Activated effector memory CD4-positive, alpha-beta T cell treated with Interleukin-2 at 50 U/mL for 16 hours (primary cell): ENCODE measurements around the gene ZMYM3.
"Not testable (repeated sequence)": the region's sequence is repeated elsewhere in the genome, so short reads cannot be mapped to it uniquely, and the experiment has no call there.

Experiments used
- DNase-seq: peaks from one replicate; pipeline ENCODE4 v3.0.0-alpha.2; 2020

ZMYM3 gene

DNA sequence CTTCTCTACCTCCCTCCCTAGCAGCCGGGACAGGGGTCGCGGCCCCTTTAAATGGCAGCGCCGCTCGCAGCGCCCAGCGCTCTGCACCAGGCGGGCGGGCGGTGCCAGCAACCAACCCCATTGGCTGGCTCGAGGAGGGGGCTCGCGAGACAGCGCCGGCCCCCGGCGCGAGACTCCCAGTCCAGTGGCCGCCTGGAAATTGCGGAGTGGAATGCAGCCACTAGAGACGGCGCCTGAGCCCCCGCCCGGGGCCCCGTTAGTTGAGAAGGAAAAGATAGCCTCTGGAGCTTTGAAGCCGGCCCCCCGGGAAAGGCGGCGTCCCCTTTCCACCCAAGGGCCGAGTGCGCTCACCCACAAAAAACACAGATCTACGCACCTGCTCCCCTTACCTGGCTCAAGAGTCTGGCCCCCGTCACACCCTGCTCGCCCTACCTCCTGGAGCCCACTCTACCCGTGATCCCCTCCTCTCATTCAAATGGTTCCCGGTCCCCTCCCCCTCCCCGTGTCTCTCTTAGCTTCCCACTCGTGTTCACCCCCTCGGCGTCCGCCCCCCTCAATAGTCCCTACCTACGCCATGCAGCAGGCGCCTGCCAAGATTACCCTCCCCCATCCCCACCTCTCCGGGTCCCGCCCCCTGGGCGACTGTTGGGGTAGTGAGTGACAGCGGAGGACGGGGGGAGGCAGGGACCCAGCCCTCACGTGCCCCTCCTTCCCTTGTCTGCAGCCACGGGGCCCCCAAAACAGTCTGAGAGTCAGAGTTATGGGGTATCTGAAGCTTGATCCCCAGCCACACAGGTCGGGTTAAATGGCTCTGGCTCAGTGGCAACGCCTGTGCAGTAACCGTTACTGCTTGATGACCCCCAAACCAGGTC, at the start of gene ZMYM3:
ZMYM3 (minus strand) TSS at position 49 of the 872 bp plus-strand sequence. CDS start 885 bp downstream, outside the sequence.
- peak; percentile 72 for DNase-seq

DNA sequence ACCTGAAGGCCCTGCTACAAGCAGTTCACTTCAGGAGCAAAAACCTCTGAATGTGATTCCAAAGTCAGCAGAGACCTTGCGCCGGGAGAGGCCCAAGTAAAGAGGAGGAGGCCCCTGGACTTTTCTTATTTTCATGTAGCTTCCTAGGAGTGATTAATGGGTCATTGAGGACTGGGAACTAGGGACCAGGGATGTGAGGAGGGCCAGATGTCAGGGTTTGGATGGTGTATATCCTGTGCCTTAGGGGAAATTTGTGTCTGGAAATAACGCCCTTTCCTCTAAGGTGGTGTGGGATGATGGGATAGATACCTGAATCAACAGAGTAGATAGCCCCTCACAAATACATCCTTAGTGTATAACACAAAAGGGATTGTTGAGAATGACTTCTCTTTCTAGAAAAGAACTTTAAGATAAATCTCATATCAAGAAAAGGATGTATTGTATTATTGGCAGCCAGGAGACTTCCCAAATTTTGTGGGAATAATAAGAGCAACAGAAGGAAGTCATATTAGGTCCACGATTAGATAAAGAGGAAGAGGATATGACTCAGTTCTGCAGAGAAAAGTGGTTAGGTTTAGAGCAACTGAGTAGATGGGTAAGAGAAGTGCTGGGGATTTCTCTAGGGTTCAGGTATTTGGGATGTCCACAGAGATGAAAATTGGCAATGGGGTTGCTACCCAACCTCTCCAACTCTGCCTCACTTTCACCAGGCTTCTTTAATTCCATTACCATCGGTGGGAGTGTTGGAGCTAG, 48.7 kb upstream of the ZMYM3 start:
- no peak for DNase-seq

DNA sequence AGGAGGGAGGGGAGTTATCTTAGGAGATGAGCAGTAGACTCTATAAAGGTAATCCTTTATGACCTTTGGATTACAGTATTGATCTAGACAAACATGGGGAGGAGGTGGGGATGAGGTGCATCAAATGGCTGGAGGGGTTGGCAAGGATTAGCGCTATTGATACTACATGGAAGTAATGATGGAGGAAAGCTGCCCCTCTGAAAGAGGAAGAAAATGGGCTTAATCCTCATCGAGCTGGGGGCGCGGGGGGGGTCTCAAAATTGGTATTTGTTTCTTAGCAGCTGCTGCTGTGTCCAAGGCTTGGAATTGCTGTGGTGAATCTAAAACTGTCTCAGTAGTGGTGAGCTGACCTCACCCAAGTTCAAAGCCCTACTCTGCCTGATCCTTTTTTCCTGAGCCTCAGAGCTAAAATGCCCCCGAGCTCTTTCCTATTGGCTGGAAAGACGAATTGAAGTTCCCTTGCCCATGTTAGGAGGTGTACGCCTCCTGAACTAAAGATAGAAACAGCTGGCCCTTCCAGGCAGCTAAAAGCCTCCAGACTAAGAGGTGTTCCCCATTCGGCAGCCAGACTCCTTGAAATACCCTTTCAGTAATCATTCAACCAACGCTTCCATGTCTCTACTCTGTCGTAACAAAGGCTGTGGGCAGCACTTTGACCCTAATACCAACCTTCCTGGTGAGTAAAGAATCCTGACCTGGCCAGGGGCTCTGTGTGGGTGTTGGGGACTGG, 47.4 kb upstream of the ZMYM3 start, which contains the start of gene ITGB1BP2:
ITGB1BP2 (plus strand) TSS at position 556 of the 730 bp plus-strand sequence; CDS start at position 613, 57 bp downstream.
- DNase-seq: no peak

DNA sequence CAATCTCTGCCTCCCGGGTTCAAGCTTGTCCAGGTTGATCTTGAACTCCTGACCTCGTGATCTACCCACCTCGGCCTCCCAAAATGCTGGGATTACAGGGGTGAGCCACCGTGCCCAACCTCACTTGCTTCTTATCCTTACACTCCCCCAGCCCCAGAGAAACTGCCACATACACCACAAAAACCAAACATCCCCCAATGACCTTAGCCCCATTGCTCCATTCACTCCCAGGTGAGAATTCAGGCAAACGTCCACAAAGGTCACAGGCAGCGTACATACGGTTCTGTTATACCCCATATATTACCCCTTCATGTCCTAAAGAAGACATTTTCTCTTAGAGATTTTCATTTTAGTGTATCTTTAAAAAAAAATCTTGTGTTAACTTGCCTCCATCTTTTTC, 46.6 kb upstream of the ZMYM3 start:
- not testable (repeated sequence) for DNase-seq

DNA sequence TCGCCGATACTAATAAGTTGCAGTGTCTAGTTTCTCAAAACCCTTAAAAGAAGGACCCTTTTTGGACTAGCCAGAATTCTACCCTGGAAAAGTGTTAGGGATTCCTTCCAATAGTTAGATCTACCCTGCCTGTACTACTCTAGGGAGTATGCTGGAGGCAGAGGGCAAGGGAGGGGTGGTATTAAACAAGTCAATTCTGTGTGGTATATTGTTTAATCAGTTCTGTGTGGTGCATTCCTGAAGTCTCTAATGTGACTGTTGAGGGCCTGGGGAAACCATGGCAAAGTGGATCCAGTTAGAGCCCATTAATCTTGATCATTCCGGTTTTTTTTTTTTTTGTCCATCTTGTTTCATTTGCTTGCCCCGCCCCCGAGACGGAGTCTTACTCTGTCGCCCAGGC, 46.1 kb upstream of the ZMYM3 start:
- not testable (repeated sequence) for DNase-seq

DNA sequence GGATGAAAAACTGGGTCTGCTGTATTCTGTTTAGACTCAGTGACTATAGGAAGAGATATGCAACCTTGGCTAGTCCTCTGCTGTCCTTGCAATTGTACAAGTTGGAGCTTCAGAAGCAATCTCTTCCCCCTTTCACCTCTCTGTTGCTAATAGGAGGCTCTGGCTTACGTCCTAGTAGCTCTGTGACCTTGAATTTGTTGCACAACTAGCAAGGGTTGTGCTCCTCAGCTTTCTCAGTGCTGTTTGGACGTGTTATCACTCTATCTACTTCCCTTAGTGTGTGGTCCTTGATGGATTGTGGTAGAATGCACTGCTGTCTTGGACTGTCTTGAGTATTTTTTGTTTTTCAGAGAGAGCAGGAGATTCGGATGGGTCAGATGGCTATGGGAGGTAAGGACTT, 44.2 kb upstream of the ZMYM3 start:
- DNase-seq: no peak

DNA sequence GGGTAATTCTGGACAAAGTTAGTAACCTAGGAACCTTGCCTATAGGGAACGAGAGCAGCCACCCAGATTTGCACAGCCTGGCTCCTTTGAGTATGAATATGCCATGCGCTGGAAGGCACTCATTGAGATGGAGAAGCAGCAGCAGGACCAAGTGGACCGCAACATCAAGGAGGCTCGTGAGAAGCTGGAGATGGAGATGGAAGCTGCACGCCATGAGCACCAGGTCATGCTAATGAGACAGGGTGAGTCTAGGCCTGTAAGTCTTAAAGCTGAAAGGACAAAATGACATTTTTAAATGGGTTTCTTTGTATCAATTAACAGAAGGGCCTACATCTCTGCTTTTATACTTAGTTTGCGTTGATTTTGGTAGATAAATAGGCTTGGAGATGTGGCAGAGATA, 42.9 kb upstream of the ZMYM3 start:
- no peak for DNase-seq

DNA sequence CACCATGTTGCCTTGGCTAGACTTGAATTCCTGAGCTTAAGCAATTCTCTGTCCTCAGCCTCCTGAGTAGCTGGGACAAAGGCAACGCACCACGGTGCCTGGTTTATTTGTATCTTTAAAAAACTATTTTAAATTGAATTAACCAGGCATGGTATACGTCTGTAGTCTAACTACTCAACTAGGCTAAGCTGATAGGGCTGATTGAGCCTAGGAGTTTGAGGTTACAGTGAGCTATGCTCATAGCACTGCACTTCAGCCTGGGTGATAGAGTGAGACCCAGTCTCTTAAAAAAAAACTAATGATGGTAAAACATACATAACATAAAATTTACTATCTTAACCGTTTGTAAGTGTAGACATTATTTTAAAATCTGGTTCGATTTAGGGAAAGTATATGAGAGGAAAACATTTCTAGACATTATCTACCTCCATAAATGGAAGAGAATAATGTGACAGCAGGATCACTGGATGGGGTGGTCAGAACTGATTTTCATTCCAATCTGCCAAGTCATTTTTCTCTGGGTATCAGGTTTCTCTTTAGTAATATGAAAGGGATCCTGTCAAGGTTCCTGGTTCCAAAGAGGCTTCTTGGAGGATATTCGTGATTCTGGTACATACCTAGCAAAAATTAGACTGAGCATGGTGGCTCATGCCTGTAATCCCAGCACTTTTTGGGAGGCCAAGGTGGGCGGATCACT, 38.9 kb upstream of the ZMYM3 start:
- DNase-seq: no peak

DNA sequence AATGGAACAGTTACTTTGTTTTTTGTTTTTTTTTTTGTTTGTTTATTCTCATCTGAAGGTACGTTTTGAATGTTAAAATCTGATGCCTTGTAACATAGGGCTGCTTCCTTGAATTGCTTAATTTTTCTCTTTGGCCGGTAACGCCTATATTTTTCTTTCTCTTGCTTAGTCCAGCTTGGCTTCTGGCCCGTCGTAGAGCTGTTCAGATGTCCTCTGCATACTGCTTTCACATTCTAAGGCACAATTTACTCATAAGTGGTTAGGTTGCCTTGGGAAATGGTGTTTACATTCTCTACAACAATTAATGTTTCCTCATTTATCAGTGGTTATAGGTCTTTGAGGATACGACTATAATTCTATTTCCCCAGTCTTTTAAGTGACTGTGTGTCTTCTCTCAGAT, 37.4 kb upstream of the ZMYM3 start:
- no peak for DNase-seq

DNA sequence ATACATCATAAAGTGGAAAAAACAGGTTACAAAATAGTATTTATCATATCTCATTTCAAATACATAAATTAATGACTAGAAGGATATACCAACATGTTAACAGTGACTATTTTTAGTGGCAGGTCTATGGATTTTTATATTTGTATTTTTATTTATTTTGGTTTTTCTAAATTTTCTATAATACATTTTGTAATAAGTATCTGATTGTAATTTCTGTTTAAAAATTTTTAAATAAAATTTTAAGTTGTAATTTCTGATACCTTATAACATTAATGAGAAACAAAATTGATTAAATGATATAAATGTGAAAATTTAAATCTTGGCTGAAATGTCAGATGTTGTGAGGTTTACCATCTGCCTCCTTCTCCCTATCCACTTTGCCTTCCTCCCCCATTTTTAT, 32.0 kb upstream of the ZMYM3 start:
- DNase-seq: no peak

DNA sequence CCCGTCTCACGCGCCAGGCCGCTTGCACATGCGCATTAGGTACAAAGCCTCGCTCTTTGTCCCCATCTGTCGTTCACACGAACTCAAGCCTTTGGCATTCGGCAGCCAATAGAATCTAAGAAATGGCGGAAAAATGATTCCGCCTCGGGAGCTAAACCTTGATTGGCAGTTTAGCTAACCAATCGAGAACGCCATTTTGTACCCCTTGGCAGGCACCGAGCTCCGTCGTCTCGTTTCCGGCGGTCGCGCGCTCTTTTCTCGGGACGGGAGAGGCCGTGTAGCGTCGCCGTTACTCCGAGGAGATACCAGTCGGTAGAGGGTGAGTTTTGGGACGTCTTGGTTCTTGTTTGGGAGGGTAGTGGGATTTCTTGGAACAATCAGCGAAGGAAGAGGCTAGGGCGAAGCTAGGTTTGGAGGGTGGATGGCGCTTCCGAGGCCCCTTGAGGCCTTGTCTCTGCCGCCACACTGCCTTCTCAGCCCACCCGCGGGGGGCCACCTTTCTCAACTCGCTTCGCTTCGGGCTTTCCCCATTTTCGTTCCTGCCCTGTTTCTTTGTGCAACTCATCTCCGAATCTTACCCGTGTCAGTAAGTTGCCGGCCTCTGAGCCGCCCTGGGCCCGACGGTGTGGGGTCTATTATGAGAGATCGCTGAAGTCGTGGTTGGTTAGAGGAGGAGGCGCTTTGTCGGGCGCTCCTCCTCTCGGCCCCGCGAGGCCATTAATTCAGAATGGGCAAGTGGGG, 29.6 kb upstream of the ZMYM3 start, which contains the start of gene NONO:
NONO (plus strand) TSS at position 233 of the 741 bp plus-strand sequence. CDS start 7,003 bp downstream, outside the sequence.
- peak; percentile 67 for DNase-seq

DNA sequence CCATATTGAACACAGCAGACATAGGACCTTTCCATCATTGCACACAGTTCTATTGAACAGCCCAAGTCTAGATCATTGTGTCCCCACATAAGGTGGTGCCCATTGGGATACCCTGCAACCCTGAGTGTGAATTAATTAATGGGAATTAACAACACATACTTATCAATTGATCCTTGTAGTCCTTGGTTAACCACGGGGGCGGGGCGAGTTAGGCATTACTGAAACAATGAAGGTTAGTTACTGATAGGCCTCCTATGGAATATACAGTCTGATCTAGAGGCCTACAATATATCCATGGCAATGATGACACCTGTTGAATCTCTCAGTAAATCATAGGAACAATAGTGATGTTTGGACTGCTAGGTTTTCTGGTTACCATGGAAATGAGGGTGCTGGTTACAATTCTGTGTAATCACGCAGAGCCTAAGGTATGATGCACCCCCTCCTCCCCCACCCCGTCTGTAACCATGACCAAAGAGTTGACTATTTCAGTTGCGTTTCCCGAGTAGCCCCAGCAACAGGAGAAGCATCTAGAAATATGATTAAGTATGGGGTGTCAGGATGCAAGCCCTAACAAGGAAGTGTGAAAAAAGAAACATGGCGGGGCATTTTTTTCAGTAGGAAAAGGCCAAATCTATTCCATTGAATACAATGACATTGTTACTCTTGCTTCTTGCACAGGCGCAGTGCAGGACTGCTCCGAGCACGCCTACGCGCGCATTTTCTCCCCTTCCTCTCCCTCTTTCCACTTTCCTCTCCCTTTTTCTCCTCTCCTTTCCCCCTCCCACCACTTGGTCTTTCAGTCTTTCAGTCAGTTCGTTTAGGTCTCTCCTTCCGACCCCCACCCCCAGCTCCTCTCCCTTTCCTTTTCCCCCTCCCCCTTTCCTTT, 28.8 kb upstream of the ZMYM3 start:
- no peak for DNase-seq

DNA sequence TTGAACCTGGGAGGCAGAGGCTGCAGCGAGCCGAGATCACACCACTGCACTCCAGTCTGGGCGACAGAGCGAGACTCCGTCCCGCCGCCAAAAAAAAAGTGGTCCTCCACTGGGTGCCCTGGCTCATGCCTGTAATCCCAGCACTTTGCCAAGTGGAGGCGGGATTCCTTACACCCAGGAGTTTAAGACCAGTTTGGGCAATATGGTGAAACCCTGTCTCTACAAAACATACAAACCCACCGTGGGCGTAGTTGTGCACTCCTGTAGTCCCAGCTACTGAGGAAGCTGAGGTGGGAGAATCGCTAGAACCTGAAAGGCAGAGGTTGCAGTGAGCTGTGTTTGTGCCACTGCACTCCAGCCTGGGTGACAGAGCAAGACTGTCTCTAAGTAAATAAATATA, 27.4 kb upstream of the ZMYM3 start:
- not testable (repeated sequence) for DNase-seq

DNA sequence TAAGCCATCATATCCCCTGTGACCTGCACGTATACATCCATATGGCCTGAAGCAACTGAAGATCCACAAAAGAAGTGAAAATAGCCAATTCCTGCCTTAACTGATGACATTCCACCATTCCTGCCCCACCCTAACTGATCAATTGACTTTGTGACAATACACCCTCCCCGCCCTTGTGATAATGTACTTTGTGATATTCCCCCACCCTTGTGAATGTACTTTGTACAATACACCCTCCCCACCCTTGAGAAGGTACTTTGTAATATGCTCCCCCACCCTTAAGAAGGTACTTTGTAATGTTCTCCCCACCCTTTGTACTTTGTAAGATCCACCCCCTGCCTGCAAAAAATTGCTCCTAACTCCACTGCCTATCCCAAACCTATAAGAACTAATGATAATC, 18.4 kb upstream of the ZMYM3 start:
- DNase-seq: not testable (repeated sequence)

DNA sequence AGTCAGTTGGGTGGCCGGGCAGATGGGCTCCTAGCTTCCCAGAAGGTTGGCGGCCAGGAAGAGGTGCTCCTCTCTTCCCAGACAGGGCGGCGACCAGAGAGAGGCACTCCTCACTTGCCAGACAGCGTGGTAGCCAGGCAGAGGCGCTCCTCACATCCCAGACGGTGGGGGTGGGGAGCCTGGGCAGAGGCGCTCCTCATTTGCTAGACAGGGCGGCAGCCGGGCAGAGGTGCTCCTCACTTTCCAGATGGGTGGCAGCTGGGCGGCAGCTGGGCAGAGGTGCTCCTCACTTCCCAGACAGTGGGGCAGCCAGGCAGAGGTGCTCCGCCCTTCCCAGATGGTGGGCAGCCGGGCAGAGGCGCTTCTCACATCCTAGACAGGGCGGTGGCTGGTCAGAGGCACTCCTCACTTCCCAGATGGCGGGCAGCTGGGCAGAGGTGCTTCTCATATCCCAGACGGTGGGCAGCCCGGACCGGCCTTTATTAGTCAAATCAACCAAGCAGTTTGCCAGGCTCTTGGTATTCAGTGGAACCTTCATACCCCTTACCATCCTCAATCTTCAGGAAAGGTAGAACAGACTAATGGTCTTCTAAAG, 16.0 kb upstream of the ZMYM3 start:
- DNase-seq: no peak

DNA sequence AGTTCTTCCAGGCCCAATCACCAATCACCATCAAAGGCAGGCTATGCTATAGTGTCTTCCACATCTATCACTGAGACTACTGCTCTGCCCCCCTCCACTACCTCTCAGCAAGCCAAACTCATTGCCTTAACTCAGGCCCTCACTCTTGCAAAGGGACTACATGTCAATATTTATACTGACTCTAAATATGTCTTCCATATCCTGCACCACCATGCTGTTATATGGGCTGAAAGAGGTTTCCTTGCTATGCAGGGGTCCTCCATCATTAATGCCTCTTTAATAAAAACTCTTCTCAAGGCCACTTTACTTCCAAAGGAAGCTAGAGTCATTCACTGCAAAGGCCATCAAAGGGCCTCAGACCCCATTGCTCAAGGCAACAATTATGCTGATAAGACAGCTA, 14.7 kb upstream of the ZMYM3 start:
- not testable (repeated sequence) for DNase-seq

DNA sequence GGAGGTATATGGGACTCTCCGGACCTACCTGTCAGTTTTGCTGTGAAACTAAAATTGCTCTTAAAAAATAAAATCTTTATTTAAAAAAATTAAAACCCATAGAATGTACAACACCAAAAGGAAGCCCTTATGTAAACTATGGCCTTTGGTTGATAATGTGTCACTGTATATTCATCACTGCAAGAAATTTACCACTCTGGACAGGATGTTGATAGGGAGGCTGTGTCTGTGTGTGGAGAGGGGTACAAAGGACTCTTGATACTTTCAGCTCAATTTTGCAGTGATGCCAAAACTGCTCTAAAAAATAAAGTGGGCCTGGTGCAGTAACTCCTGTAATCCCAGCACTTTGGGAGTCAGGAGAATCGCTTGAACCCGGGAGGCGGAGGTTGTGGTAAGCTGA, 2.9 kb upstream of the ZMYM3 start:
- DNase-seq: no peak

DNA sequence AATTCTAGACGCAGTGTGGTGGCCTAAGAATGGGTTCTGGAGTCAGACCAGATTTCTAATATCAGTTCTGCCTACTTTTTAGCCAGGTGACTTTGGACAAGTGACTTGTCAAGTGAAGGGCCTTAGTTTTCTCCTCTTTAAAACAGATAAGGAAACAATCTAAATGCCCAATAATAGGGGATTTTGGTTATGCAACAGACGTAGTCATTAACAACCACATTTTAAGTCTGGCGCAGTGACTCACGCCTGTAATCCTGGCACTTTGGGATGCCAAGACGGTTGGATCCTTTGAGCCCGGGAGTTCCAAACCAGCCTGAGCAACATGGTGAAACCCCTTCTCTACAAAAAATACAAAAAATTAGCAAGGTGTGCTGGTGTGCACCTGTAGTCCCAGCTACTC, 2.1 kb upstream of the ZMYM3 start:
- no peak for DNase-seq

DNA sequence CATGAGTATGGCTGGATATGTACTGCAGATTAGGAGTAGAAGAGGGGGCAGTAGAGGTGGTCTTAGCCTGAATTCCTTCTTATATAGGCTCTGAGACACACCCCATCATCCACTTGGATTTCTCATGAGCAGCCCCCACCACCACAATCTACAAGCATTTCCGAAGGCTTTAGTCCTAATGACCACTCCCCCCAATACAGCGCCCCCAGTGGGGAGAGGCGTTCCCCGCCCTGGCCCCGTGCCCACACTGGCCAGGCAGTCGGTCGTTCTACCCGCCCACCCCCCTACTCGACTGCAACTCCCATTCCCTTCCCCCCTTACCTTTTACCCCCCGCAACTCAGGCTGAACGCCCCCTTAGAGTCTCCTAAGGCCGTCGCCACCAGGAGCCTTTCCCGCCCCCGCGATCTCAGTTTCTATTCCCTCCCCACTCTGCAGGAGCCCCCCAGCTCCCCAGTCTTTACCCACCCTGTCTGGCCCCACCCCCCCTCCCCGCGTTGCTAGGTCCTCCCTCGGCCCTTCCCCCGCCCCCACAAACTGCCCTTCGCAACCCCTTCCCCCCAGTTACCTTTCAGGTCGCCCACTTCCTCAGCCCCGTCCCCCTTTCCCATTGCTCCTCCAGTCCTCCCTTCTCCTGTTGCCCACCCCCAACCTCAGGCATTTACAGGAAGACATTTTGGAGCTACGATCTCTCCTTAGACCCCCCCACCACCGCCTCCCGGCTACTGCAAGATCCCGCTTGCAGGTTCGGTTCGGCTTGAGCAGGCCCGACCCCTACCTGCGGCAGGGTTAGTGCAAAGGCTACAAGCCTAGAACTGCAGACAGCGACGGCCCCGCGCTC, 468 bp downstream of the ZMYM3 start:
- DNase-seq: peak; percentile 7
